Central memory CD8-positive, alpha-beta T cell (primary cell): ENCODE measurements around the gene PDE4D.
"Not testable (repeated sequence)": the region's sequence is repeated elsewhere in the genome, so short reads cannot be mapped to it uniquely, and the experiment has no call there.

Experiments used
- ATAC-seq: fragments of 150-1000 bp; cut with Tn5 transposase; replicated peaks from 2 replicates; pipeline ENCODE4 v1.10.0; 2022; ENCODE audit warnings: mild to moderate bottlenecking, moderate FRiP score, moderate number of reproducible peaks; ENCODE audit not compliant: poor library complexity, severe bottlenecking; ENCODE audit errors: extremely low read depth
- DNase-seq, 2 donors: peaks; one replicate each; pipeline ENCODE4 v3.0.0; 2021; ENCODE audit warnings: low spot score in 2 of 2
- H3K27ac Mint-ChIP-seq: one replicate; pipeline ENCODE4 v1.8.0; 2022; ENCODE audit warnings: low read depth, mild to moderate bottlenecking, moderate library complexity, mixed read lengths
- H3K27me3 Mint-ChIP-seq: one replicate; pipeline ENCODE4 v1.8.0; 2022; ENCODE audit warnings: mixed read lengths
- H3K36me3 Mint-ChIP-seq: one replicate; pipeline ENCODE4 v1.8.0; 2022; ENCODE audit warnings: mild to moderate bottlenecking, moderate library complexity, mixed read lengths; ENCODE audit not compliant: insufficient read depth
- H3K4me1 Mint-ChIP-seq: one replicate; pipeline ENCODE4 v1.8.0; 2022; ENCODE audit warnings: mixed read lengths
- H3K4me3 Mint-ChIP-seq: one replicate; pipeline ENCODE4 v1.8.0; 2022; ENCODE audit warnings: mild to moderate bottlenecking, moderate library complexity, mixed read lengths
- H3K9me3 Mint-ChIP-seq: one replicate; pipeline ENCODE4 v1.8.0; 2022; ENCODE audit warnings: mixed read lengths

Gene PDE4D

DNA sequence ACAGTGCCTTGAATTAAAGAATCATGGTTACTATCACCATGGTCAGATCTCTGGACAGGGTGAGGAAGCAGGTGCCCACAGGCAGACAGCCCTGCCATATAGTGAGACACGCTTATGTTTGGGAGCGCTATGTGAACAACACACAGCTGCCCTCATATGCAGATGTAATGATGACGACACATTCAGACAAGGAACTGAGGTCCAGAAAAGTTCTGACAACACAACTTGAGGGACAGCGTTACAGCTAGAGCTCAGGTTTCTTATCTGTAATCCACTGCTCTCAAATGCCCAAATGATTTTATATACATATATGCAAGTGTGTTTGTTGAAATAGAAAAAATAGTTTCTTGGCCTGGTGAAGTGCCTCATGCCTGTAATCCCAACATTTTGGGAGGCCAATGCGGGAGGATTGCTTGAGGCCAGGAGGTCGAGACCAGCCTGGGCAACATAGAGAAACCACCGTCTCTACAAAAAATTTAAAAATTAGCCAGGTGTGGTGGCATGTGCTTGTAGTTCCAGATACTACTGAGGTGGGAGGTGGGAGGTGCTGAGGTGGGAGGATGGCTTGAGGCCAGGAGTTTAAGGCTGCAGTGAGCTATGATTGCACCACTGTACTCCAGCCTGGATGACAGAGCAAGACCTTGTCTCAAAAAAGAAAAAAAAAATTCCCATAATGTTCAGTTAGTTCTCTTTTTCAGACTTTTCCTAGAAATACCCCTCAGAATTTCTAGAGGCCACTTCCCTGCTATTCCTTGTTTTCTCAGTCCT is 887.4 kb downstream of the PDE4D start:
- H3K4me3 Mint-ChIP-seq: no peak overlapping the region
- H3K36me3 Mint-ChIP-seq: no peaks in the 10 kb centered on the region
- H3K9me3 Mint-ChIP-seq: peaks cover under 1% of the 10 kb centered on the region
- ATAC-seq: no peak
- DNase-seq: no peak
- peaks cover 46% of the 10 kb centered on the region for H3K4me1 Mint-ChIP-seq
- H3K27me3 Mint-ChIP-seq: no peaks in the 10 kb centered on the region
- H3K27ac Mint-ChIP-seq: no peak overlapping the region

- peaks cover 53% of the 10 kb centered on the region for H3K4me1 Mint-ChIP-seq
- no peak overlapping the region for H3K4me3 Mint-ChIP-seq
- no peak overlapping the region for H3K27ac Mint-ChIP-seq
- no peaks in the 10 kb centered on the region for H3K27me3 Mint-ChIP-seq
- no peaks in the 10 kb centered on the region for H3K9me3 Mint-ChIP-seq
- ATAC-seq (no peak), DNase-seq (no peak)
- H3K36me3 Mint-ChIP-seq: peaks cover 5% of the 10 kb centered on the region
Measured at GRCh38 chr5:59003641-59004040, 889.9 kb downstream of the PDE4D start.

DNA sequence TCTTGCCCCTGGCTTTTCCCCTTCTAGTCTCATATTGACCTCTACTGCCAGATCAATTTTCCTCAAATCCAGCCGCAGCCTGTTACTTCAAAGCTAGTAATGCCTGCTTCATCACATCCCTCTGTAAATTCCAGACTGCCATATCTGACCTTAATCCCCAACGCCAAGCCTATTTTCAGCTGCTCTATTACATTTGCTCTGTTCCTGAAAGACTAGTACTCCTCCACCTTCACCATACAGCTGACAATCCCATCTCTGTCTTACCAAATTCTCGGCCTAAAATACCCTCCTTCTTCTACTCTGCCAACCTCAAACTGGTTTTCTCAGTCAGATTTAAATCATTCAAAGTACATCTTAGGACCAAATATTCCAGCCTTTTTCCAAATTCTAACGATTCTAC is 890.4 kb downstream of the PDE4D start:
- peaks cover 5% of the 10 kb centered on the region for H3K36me3 Mint-ChIP-seq
- H3K4me1 Mint-ChIP-seq: peaks cover 50% of the 10 kb centered on the region
- H3K9me3 Mint-ChIP-seq: no peaks in the 10 kb centered on the region
- no peaks in the 10 kb centered on the region for H3K27me3 Mint-ChIP-seq
- H3K4me3 Mint-ChIP-seq: no peak overlapping the region
- H3K27ac Mint-ChIP-seq: no peak overlapping the region
- DNase-seq: no peak
- no peak for ATAC-seq

GRCh38 chr5:59002162-59002825 is 891.2 kb downstream of the PDE4D start:
- ATAC-seq (no peak), DNase-seq (no peak)
- Mint-ChIP-seq H3K27me3 (no peaks in the 10 kb centered on the region), H3K4me3 (no peak overlapping the region), H3K36me3 (peaks cover 5% of the 10 kb centered on the region), H3K27ac (no peak overlapping the region), H3K4me1 (peaks cover 50% of the 10 kb centered on the region), H3K9me3 (no peaks in the 10 kb centered on the region)

GRCh38 chr5:59001716-59002115 is 891.8 kb downstream of the PDE4D start:
- H3K36me3 Mint-ChIP-seq: peaks cover 5% of the 10 kb centered on the region
- H3K4me1 Mint-ChIP-seq: peaks cover 50% of the 10 kb centered on the region
- no peak for DNase-seq
- no peak overlapping the region for H3K27ac Mint-ChIP-seq
- no peaks in the 10 kb centered on the region for H3K27me3 Mint-ChIP-seq
- no peaks in the 10 kb centered on the region for H3K9me3 Mint-ChIP-seq
- no peak overlapping the region for H3K4me3 Mint-ChIP-seq
- no peak for ATAC-seq

GRCh38 chr5:59001154-59001553 is 892.4 kb downstream of the PDE4D start:
- no peak overlapping the region for H3K4me3 Mint-ChIP-seq
- no peak overlapping the region for H3K27ac Mint-ChIP-seq
- no peaks in the 10 kb centered on the region for H3K9me3 Mint-ChIP-seq
- peaks cover 50% of the 10 kb centered on the region for H3K4me1 Mint-ChIP-seq
- H3K36me3 Mint-ChIP-seq: peaks cover 5% of the 10 kb centered on the region
- ATAC-seq (no peak), DNase-seq (no peak)
- H3K27me3 Mint-ChIP-seq: no peaks in the 10 kb centered on the region

GRCh38 chr5:59000211-59000610 is 893.3 kb downstream of the PDE4D start:
- ATAC-seq (no peak), DNase-seq (no peak)
- Mint-ChIP-seq H3K27me3 (no peaks in the 10 kb centered on the region), H3K4me3 (no peak overlapping the region), H3K9me3 (no peaks in the 10 kb centered on the region), H3K36me3 (peaks cover 5% of the 10 kb centered on the region), H3K27ac (no peak overlapping the region), H3K4me1 (peaks cover 50% of the 10 kb centered on the region)

DNA sequence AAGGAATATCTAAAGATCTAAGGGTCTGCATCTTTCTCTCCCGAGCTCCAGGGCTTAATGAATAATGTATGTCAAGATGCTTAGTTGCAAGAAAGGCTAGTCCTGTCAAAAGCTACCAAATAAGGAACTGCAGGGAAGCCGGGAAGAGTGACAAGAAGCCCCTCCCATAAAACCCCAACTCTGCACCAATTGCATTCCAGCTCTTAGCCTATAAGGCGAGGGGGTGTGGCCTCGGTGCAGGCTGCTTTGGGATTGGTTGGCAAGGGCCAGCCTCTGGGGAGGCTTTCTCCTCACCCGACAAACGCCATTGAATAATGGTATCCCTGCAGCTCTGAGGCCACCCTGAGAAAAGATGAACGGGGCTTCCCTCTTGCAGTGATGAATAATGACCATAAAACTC is 893.7 kb downstream of the PDE4D start:
- no peak for ATAC-seq
- no peaks in the 10 kb centered on the region for H3K9me3 Mint-ChIP-seq
- H3K4me3 Mint-ChIP-seq: no peak overlapping the region
- peaks cover 5% of the 10 kb centered on the region for H3K36me3 Mint-ChIP-seq
- H3K27ac Mint-ChIP-seq: no peak overlapping the region
- peaks cover 47% of the 10 kb centered on the region for H3K4me1 Mint-ChIP-seq
- H3K27me3 Mint-ChIP-seq: no peaks in the 10 kb centered on the region
- no peak for DNase-seq

DNA sequence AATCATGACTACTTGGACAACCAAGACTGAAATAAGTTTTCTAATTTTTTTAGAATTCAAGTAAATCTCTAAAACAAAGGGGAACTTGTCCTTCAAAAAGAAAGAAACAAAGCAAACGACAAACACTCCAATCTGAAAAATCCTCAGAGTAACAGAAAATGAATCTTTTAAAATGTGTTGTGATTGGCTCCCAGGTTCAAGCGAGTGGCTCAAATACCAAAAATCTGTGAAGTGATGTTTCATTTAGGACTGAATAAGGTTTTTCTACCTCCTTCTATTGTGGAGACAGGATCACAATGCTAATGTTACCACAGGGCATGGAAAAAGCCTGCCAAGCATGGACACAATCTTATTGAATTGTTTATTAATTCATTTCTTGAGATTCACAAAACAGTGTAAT is 895.0 kb downstream of the PDE4D start:
- Mint-ChIP-seq H3K4me3 (no peak overlapping the region), H3K36me3 (peaks cover 8% of the 10 kb centered on the region), H3K9me3 (no peaks in the 10 kb centered on the region), H3K4me1 (peaks cover 42% of the 10 kb centered on the region), H3K27me3 (no peaks in the 10 kb centered on the region), H3K27ac (no peak overlapping the region)
- ATAC-seq: no peak
- DNase-seq: no peak

DNA sequence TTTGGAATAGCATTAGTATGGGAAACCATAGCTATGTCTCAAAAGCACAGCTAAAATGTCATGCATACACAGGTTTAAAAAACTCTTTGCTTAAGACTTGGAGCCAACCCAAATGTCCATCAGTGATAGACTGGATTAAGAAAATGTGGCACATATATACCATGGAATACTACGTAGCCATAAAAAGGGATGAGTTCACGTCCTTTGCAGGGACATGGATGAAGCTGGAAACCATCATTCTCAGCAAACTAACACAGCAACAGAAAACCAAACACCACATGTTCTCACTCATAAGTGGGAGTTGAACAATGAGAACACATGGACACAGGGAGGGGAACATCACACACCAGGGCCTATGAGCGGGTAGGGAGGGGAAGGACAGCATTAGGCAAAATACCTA is 897.7 kb downstream of the PDE4D start:
- not testable (repeated sequence) for H3K27me3 Mint-ChIP-seq, H3K9me3 Mint-ChIP-seq, DNase-seq, H3K4me3 Mint-ChIP-seq, H3K27ac Mint-ChIP-seq, ATAC-seq
- Mint-ChIP-seq H3K4me1 (peaks cover 18% of the 10 kb centered on the region), H3K36me3 (peaks cover 18% of the 10 kb centered on the region)

DNA sequence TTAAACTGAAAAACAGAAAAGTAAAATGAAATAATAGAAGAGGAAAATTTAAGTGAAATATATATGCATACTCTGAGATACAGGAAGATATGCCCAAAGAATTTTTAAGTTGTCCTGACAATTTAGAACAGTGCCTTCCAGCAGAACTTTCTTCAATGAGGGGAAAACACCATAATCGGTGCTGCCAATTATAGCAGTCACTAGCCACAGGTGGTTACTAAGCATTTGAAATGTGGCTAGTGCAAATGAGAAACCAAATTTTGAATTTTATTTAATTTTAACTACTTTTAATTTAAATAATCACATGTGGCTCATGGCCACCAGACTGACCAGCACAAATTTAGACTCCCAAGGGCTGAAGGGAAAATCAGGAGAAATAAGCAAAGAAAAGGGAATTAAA is 900.1 kb downstream of the PDE4D start:
- Mint-ChIP-seq H3K36me3 (peaks cover 27% of the 10 kb centered on the region), H3K4me1 (peaks cover 5% of the 10 kb centered on the region), H3K9me3 (no peaks in the 10 kb centered on the region), H3K4me3 (no peak overlapping the region), H3K27me3 (no peaks in the 10 kb centered on the region), H3K27ac (no peak overlapping the region)
- no peak for DNase-seq
- ATAC-seq: no peak

DNA sequence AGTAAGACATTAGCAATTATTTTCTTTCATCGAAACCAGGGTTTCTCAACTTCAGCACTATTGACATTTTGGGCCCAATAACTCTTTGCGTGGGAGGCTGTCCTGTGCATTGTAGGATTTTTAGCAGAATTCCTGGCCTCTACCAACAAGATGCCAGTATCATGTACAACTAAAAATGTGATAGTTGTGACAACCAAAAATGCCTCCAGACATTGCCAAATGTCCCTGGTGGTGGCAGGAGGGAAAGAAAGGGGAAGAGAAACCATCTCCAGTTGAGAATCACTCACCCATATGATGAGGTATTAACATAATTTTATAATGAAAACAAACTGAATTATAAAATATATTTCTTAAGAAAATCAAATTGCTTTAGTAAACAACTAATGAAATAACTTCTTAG is 904.6 kb downstream of the PDE4D start:
- Mint-ChIP-seq H3K4me1 (no peaks in the 10 kb centered on the region), H3K9me3 (no peaks in the 10 kb centered on the region), H3K27me3 (no peaks in the 10 kb centered on the region), H3K4me3 (no peak overlapping the region), H3K36me3 (peaks cover 46% of the 10 kb centered on the region), H3K27ac (no peak overlapping the region)
- DNase-seq: no peak
- no peak for ATAC-seq

DNA sequence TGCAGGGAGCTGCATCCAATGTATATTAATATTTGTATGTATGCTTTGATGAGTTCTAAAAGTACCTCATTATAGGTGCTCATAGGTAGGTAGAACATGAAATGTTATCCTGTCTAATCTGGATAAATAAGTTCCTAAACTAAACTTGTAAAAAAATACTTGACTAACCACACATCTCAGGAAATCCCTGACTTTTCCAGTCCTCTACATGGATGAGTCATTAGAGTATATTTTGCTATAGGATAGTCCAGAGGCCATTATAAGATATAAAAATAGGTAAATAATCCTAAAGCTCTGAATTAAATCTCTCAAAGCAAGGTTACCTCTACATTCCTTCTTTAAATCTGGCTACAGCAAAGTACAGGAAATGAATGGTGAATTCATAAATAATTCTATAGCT is 906.3 kb downstream of the PDE4D start:
- Mint-ChIP-seq H3K36me3 (peaks cover 45% of the 10 kb centered on the region), H3K27me3 (no peaks in the 10 kb centered on the region), H3K4me3 (no peak overlapping the region), H3K27ac (no peak overlapping the region), H3K4me1 (peaks cover 6% of the 10 kb centered on the region), H3K9me3 (no peaks in the 10 kb centered on the region)
- ATAC-seq (no peak), DNase-seq (no peak)
